Fibroblast of skin of right biceps (primary cell): ENCODE measurements around the gene BCORL1.

Source experiments
- DNase-seq: peaks from one replicate; pipeline ENCODE4 v3.0.0-alpha.2; 2013

BCORL1 gene

GRCh38 chrX:130012683-130013082, 30.2 kb downstream of the BCORL1 start:
- DNase-seq: no peak

- DNase-seq: no peak
Observed at GRCh38 chrX:130013661-130014060, 31.2 kb downstream of the BCORL1 start.

DNA sequence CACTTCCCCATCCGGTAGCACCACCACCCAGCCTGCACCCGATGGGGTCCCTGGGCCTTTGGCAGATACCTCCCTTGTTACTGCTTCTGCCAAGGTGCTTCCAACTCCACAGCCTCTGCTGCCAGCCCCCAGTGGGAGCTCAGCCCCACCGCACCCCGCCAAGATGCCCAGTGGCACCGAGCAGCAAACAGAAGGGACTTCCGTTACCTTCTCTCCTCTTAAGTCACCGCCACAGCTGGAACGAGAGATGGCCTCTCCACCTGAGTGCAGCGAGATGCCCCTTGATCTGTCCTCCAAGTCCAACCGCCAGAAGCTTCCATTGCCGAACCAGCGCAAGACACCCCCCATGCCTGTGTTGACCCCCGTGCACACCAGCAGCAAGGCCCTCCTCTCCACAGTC, 31.9 kb downstream of the BCORL1 start:
- DNase-seq: no peak

DNA sequence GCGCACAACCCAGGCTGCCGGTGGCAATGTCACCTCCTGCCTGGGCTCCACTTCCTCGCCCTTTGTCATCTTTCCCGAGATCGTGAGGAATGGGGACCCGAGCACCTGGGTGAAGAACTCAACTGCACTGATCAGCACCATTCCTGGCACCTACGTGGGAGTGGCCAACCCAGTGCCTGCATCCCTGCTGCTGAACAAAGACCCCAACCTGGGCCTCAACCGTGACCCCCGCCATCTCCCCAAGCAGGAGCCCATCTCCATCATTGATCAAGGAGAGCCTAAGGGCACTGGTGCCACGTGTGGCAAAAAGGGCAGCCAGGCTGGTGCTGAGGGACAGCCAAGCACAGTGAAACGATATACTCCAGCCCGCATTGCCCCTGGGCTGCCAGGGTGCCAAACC, 32.3 kb downstream of the BCORL1 start:
- DNase-seq: no peak

DNA sequence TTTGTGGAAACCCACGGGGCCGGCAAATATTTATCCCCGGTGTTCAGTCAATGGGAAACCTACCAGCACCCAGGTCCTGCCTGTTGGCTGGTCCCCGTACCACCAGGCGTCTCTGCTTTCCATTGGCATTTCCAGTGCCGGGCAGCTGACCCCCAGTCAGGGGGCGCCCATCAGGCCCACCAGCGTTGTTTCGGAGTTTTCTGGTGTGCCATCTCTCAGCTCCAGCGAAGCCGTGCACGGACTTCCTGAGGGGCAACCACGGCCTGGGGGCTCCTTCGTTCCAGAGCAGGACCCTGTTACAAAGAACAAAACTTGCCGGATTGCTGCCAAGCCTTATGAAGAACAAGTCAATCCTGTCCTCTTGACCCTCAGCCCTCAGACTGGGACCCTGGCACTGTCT, 32.7 kb downstream of the BCORL1 start:
- no peak for DNase-seq

DNA sequence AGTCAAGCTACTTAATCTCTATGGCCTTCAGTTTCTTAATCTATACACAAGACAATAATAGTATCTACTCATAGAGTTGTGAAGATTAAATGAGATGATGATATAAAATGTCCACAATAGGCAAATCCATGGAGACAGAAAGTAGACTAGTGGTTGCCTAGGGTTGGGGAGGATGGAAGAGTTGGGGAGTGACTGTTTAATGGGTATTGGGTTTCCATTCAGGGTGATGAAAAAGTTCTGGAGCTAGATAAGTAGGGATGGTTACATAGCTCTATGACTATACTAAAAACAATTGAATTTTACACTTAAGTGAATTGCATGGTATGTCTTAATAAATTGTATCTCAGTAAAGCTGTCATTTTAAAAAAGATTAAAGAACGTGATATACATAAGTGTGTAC, 35.7 kb downstream of the BCORL1 start:
- DNase-seq: no peak

DNA sequence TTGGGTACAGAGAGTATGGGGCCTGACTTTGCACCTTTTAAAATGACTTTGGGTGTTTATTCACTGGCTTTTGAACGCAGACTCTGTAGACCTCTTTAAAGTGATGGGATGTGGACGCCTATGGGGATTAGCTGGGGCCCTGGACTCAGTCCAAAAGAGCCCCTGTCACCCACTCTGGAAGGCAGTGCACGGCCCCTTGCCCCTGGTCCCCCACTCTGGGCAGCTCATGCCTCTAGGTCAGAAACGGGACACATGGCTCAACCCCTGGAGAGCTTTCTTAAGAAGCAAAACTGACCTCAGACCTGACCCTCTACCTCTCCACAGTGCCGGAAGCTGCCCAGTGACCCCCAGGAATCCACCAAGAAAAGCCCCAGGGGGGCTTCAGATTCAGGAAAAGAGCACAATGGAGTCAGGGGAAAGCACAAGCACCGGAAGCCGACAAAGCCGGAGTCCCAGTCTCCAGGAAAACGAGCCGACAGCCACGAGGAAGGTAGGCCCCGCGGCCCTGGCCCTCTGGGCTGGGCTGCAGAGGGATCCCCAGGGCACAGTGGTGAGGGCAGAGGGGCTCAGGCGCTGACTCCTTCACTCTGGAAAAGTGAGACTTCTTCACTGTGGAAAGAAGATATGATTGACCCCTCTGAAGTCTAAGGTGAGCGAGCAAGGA, 38.4 kb downstream of the BCORL1 start:
- no peak for DNase-seq

DNA sequence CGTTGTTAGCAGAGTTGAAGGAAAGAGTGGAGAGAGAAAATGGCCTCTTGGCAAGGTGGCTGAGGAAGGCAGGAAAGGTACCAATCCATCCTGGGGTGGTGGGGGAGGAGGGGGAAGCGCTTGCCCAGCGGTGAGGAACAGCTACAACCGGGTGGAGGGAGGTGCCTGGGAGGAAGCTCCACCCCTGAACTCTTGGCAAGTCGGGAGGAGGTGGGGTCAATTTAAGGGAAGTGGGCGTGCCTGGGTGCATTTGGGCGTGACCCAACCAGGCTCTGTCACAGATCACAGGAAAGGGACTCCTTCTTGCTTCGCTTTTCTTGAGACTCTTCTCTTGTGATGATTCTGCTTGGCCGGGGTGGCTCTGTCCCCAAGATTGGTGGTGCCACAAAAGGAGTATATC, 41.7 kb downstream of the BCORL1 start:
- peak; percentile 60 for DNase-seq

DNA sequence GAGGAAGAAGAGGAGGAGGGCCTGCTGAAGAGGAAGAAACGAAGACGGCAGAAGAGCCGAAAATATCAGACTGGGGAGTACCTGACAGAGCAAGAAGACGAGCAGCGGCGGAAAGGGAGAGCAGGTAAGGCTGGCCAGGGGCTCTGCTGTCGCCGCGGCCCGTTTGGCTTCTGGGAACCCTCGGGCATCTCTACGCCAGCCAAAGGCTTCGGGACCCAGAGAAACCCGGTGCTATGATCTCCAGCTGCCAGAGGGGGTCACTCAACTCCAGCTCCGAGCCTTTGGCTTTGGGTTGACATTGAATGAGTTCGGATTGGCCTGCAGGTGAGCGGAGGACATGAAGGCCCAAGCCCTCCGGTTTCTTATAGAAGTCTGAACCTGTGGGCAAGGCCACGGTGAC, 42.8 kb downstream of the BCORL1 start:
- DNase-seq: no peak

DNA sequence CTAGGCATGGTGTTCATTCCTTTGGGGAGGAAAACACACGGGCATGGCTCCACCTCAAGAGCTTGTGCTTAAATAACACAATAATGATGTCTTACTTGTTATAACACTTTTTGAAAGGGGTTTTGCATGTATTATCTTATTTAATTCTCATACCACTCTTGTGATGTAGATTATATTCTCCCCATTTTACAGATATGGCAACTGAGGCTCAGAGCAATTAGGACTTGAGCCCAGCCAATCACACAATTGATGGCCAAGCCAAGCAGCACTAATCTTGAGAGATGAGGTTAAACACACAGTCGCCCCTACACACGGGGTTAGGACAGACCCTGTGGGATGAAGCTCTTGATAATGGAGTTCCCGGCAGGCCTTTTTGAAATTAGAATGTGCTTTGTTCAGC, 45.1 kb downstream of the BCORL1 start:
- DNase-seq: no peak

GRCh38 chrX:130028196-130028595, 45.8 kb downstream of the BCORL1 start:
- DNase-seq: peak; percentile 31

DNA sequence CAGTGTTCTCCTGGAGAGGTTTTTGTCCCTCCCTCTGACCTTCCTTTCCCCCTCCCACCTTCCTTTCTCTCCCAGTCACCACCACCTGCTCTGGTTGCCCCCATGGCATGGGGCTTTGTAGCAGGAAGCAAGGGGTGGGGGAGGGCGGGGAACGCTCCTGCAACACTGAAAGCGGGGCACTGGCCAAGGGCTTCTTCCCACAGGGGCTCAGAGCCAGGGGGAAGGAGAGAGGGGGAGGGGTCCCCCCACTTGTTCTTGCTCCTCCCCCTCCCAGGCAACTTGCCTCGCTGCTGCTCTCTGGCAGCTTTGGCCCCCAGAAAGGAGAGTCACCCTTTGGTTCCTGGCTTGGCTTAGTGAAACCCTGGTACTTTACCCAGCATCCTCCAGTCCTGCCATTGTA, 48.4 kb downstream of the BCORL1 start:
- no peak for DNase-seq

GRCh38 chrX:130032552-130032951, 50.1 kb downstream of the BCORL1 start:
- no peak for DNase-seq

GRCh38 chrX:130034178-130034577, 51.7 kb downstream of the BCORL1 start:
- DNase-seq: no peak

DNA sequence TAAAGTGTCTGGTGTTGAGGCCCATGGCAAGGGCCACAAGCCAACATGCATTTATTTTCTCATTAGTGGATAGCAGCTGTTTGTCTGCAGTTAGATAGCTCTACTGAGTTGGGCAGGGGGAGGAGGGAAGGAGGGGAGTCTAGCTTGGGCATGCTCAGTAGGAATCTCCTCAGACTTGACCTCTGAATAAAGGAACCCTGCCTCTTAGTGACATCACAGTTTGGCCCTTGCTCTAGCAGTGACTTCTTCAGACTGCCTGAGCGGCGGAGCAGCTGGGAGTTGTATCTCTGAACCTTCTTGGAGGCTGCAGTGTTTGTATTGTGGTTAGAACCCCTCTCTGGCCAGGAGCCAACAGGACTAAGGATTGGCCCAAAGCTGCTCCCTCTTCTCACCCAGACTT, 57.4 kb downstream of the BCORL1 start:
- no peak for DNase-seq

GRCh38 chrX:130047416-130047815, 65.0 kb downstream of the BCORL1 start:
- no peak for DNase-seq

- no peak for DNase-seq
Observed at GRCh38 chrX:130048686-130049222, 66.3 kb downstream of the BCORL1 start.

DNA sequence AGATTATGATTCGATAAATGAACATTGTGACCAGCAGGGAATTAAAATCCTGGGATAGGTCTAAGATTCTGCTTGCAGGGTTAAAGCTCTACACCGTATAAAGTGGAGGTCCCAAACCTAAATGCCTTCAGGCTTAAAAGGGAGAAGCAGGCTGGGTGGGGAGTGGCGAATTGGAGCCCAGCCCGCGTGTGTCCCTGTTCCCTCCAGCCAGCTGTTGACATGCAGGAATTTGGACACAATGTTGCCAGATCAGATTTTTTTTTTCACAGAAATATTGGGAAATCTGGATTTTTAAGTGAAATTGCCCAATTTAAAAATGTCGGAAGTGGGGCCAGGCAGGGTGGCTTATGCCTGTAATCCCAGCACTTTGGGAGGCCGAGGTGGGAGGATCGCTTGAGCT, 67.4 kb downstream of the BCORL1 start:
- DNase-seq: no peak

GRCh38 chrX:130051176-130051845, 68.9 kb downstream of the BCORL1 start:
- no peak for DNase-seq

DNA sequence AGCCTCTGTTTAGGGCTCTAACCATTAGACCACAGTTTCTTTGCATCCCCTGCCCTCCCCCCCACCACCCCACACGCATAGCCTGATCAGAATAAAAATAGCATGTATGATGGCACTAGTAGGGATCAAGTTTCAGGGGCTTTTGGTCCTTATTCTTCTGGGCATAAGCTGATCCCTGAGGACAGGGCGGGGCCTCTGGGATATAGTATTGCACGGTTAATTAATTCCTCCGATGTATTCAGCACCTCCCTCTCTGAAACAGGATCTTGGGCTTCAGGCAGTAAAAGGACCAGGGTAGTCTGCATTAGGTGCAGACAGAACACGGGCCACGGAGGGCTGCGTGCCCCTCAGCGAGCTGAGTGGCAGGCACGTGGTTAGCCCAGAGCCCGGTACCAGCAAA, 70.8 kb downstream of the BCORL1 start:
- DNase-seq: no peak

GRCh38 chrX:130055103-130055502, 72.7 kb downstream of the BCORL1 start:
- DNase-seq: peak; percentile 70

DNA sequence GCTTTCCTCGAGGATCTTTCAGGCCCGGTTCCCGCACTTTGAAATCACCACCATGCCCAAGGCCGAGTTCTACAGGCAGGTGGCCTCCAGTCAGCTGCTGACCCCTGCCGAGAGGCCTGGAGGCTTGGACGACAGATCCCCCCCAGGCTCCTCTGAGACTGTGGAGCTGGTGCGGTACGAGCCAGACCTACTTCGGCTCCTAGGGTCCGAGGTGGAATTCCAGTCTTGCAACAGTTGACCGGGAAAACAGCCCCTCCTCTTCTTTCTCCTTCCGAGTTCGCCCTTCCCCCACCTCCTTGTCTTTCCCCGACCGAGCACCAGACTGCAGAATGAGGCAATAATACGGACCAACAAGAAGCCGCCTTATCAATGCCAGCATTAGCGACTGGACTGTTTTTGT, 73.5 kb downstream of the BCORL1 start:
- no peak for DNase-seq

- DNase-seq: no peak
Observed at GRCh38 chrX:130057209-130057608, 74.8 kb downstream of the BCORL1 start.

DNA sequence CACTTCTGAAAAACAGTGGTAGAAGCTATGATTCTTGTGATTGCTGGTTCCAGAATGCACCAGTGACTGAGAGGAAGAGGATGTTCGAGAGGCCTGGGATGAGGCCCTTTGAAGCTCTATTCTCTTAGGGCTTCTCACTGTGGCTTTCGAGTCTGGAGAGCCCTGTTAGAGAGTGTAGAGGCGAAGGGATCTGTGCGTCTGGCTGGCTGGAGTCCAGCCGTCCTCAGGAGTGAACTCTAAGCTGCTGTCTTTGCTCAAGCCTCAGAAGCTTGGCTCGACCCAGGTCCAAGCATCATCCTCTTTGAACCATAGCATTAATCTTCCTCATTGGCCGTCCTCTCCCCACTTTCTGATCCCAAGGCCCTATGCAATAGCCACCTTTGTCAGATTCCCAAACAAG, 76.2 kb downstream of the BCORL1 start:
- DNase-seq: no peak
